ENCODE data around the gene RFX4.

RFX4 gene

GRCh38 chr12:106709068-106709511 lies 126.3 kb downstream of the RFX4 start:
- Histone ChIP-seq H3K9me3 (no peaks in the 10 kb centered on the region), H4K20me1 (no peaks in the 10 kb centered on the region), H3K27ac (no peak overlapping the region), H3K4me3 (no peak overlapping the region), H3K9ac (no peak overlapping the region), H3K4me2 (no peak overlapping the region), H3K27me3 (no peaks in the 10 kb centered on the region), H3K4me1 (no peaks in the 10 kb centered on the region), H3K36me3 (no peaks in the 10 kb centered on the region)
- no peak for TF ChIP-seq Cebpa-rat (IDR thresholded peaks at IDR 0.05)

- Histone ChIP-seq H3K36me3 (no peaks in the 10 kb centered on the region), H4K20me1 (no peaks in the 10 kb centered on the region), H3K9me3 (no peaks in the 10 kb centered on the region), H3K9ac (no peak overlapping the region), H3K27me3 (no peaks in the 10 kb centered on the region), H3K4me2 (no peak overlapping the region), H3K27ac (no peak overlapping the region), H3K4me3 (no peak overlapping the region), H3K4me1 (no peaks in the 10 kb centered on the region)
- TF ChIP-seq Cebpa-rat (IDR thresholded peaks at IDR 0.05), result no peak
These were observed 127.5 kb downstream of the RFX4 start for GRCh38 chr12:106710143-106710893.

- no peak overlapping the region for H3K27ac ChIP-seq
- no peak overlapping the region for H3K4me3 ChIP-seq
- no peak overlapping the region for H3K9ac ChIP-seq
- H3K27me3 ChIP-seq, result no peaks in the 10 kb centered on the region
- no peaks in the 10 kb centered on the region for H4K20me1 ChIP-seq
- no peaks in the 10 kb centered on the region for H3K4me1 ChIP-seq
- H3K9me3 ChIP-seq, result no peaks in the 10 kb centered on the region
- TF ChIP-seq Cebpa-rat (IDR thresholded peaks at IDR 0.05), result no peak
- H3K4me2 ChIP-seq, result no peak overlapping the region
- no peaks in the 10 kb centered on the region for H3K36me3 ChIP-seq
These were observed 128.5 kb downstream of the RFX4 start for GRCh38 chr12:106711316-106711715.

GRCh38 chr12:106712768-106713167 lies 130.0 kb downstream of the RFX4 start:
- Histone ChIP-seq H4K20me1 (no peaks in the 10 kb centered on the region), H3K4me2 (no peak overlapping the region), H3K36me3 (no peaks in the 10 kb centered on the region), H3K9me3 (no peaks in the 10 kb centered on the region), H3K4me1 (no peaks in the 10 kb centered on the region), H3K27me3 (no peaks in the 10 kb centered on the region), H3K9ac (no peak overlapping the region), H3K27ac (no peak overlapping the region), H3K4me3 (no peak overlapping the region)
- TF ChIP-seq Cebpa-rat (IDR thresholded peaks at IDR 0.05), result no peak

- no peaks in the 10 kb centered on the region for H3K36me3 ChIP-seq
- H3K4me1 ChIP-seq, result no peaks in the 10 kb centered on the region
- no peaks in the 10 kb centered on the region for H4K20me1 ChIP-seq
- no peak for TF ChIP-seq Cebpa-rat (IDR thresholded peaks at IDR 0.05)
- no peak overlapping the region for H3K27ac ChIP-seq
- no peaks in the 10 kb centered on the region for H3K27me3 ChIP-seq
- no peaks in the 10 kb centered on the region for H3K9me3 ChIP-seq
- no peak overlapping the region for H3K4me2 ChIP-seq
- H3K4me3 ChIP-seq, result no peak overlapping the region
- H3K9ac ChIP-seq, result no peak overlapping the region
These were observed 132.1 kb downstream of the RFX4 start for GRCh38 chr12:106714926-106715325.

- Histone ChIP-seq H4K20me1 (no peaks in the 10 kb centered on the region), H3K9me3 (no peaks in the 10 kb centered on the region), H3K9ac (no peak overlapping the region), H3K27me3 (no peaks in the 10 kb centered on the region), H3K4me1 (no peaks in the 10 kb centered on the region), H3K4me3 (no peak overlapping the region), H3K4me2 (no peak overlapping the region), H3K27ac (no peak overlapping the region), H3K36me3 (no peaks in the 10 kb centered on the region)
- no peak for TF ChIP-seq Cebpa-rat (IDR thresholded peaks at IDR 0.05)
These were observed 132.8 kb downstream of the RFX4 start for GRCh38 chr12:106715582-106715981.

GRCh38 chr12:106717673-106718072 lies 134.9 kb downstream of the RFX4 start:
- no peaks in the 10 kb centered on the region for H3K9me3 ChIP-seq
- no peak overlapping the region for H3K4me3 ChIP-seq
- H3K9ac ChIP-seq, result no peak overlapping the region
- no peak overlapping the region for H3K27ac ChIP-seq
- H3K4me1 ChIP-seq, result no peaks in the 10 kb centered on the region
- no peaks in the 10 kb centered on the region for H4K20me1 ChIP-seq
- no peak for TF ChIP-seq Cebpa-rat (IDR thresholded peaks at IDR 0.05)
- no peaks in the 10 kb centered on the region for H3K27me3 ChIP-seq
- H3K4me2 ChIP-seq, result no peak overlapping the region
- H3K36me3 ChIP-seq, result no peaks in the 10 kb centered on the region

GRCh38 chr12:106719879-106720278 lies 137.1 kb downstream of the RFX4 start:
- TF ChIP-seq Cebpa-rat (IDR thresholded peaks at IDR 0.05), result no peak
- Histone ChIP-seq H3K4me2 (no peak overlapping the region), H4K20me1 (no peaks in the 10 kb centered on the region), H3K27ac (no peak overlapping the region), H3K4me1 (no peaks in the 10 kb centered on the region), H3K4me3 (no peak overlapping the region), H3K9ac (no peak overlapping the region), H3K9me3 (no peaks in the 10 kb centered on the region), H3K36me3 (no peaks in the 10 kb centered on the region), H3K27me3 (no peaks in the 10 kb centered on the region)

GRCh38 chr12:106720696-106721095 lies 137.9 kb downstream of the RFX4 start:
- Histone ChIP-seq H3K4me3 (no peak overlapping the region), H3K27ac (no peak overlapping the region), H3K9ac (no peak overlapping the region), H3K4me1 (no peaks in the 10 kb centered on the region), H3K27me3 (no peaks in the 10 kb centered on the region), H3K36me3 (no peaks in the 10 kb centered on the region), H3K4me2 (no peak overlapping the region), H4K20me1 (no peaks in the 10 kb centered on the region), H3K9me3 (no peaks in the 10 kb centered on the region)
- no peak for TF ChIP-seq Cebpa-rat (IDR thresholded peaks at IDR 0.05)

- no peaks in the 10 kb centered on the region for H3K9me3 ChIP-seq
These were observed 139.1 kb downstream of the RFX4 start for GRCh38 chr12:106721915-106722314.

More at GRCh38 chr12:106721915-106722314, 139.1 kb downstream of the RFX4 start:
- H3K27ac ChIP-seq, result no peak overlapping the region
- no peak for TF ChIP-seq Cebpa-rat (IDR thresholded peaks at IDR 0.05)
- no peaks in the 10 kb centered on the region for H3K36me3 ChIP-seq
- H3K9ac ChIP-seq, result no peak overlapping the region
- H3K4me2 ChIP-seq, result no peak overlapping the region
- H3K4me1 ChIP-seq, result no peaks in the 10 kb centered on the region
- H4K20me1 ChIP-seq, result no peaks in the 10 kb centered on the region
- H3K4me3 ChIP-seq, result no peak overlapping the region
- H3K27me3 ChIP-seq, result no peaks in the 10 kb centered on the region

Data from BLaER1 (cell line).